Measurements from ENCODE around the gene TFCP2. TPM values are rescaled to one million over a fixed set of nuclear protein-coding genes. Genes with fewer than 3 reads are reported as not detected.

Gene TFCP2
- total RNA-seq, 1 donor from 2014 or later = 17.0 TPM

DNA sequence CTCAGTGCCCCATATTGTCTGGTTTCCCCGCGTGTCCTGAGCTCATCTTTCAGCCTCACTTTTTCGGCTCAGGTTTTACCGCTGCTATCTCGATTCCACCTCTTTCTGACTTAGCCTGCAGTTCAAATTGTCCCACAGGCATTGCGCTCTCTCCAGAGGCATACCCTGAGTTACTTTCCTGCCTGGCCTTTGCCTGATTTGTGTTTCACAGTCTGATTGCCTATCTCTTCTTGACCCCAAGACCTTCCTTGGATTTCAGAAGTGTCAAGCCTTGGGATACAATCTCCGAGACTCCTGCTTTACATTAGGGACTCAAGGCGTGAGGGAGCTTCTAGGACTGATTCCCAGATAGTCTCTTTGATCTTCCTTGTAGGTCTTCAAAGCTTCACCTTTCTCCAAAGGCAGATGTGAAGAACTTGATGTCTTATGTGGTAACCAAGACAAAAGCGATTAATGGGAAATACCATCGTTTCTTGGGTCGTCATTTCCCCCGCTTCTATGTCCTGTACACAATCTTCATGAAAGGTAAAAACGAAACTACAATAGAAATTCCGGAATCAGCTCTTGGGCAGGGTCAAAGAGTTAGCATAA is 124.2 kb downstream of the TFCP2 start:
- no peak for DNase-seq (ENCODE audit: extremely low read depth, low read depth, low spot score)

- peak; percentile 96 for DNase-seq (ENCODE audit: extremely low read depth, low read depth, low spot score)
Measured at GRCh38 chr12:51047655-51048540, 125.0 kb downstream of the TFCP2 start, which contains the start of gene LETMD1. Gene LETMD1, plus strand, starts transcription at chr12:51048327. Its CDS starts 30 bp downstream, at chr12:51048357.

Other genes with a start within 250 kb of the TFCP2 start
- not detected in 2 replicates for gene HIGD1C, start 220.6 kb downstream of the TFCP2 start, total RNA-seq
- gene SLC11A2, start 146.8 kb downstream of the TFCP2 start, total RNA-seq = 21.2 and 26.6 TPM in 2 replicates
- 28.0 and 34.6 TPM in 2 replicates for gene LETMD1, start 124.8 kb downstream of the TFCP2 start, total RNA-seq
- 22.4 and 41.3 TPM in 2 replicates for gene CSRNP2, start 89.5 kb downstream of the TFCP2 start, total RNA-seq
- gene POU6F1, start 44.9 kb upstream of the TFCP2 start, total RNA-seq = 6.7 and 13.2 TPM in 2 replicates
- gene DAZAP2, start 65.7 kb upstream of the TFCP2 start, total RNA-seq = 204 and 248 TPM in 2 replicates
- 15.4 and 27.2 TPM in 2 replicates for gene SMAGP, start 97.3 kb upstream of the TFCP2 start, total RNA-seq
- gene BIN2, start 151.0 kb upstream of the TFCP2 start, total RNA-seq = not detected in 2 replicates
- not detected in 2 replicates for gene CELA1, start 173.5 kb upstream of the TFCP2 start, total RNA-seq
- gene GALNT6, start 218.3 kb upstream of the TFCP2 start, total RNA-seq = 75.1 and 102 TPM in 2 replicates

Data from glomerular endothelial cell (primary cell).